SJCRH30 (cell line): ENCODE results near the gene DPRX. TPM values are rescaled to one million over a fixed set of nuclear protein-coding genes. Genes with fewer than 3 reads are reported as not detected.
"Not testable (repeated sequence)": the region's sequence is repeated elsewhere in the genome, so short reads cannot be mapped to it uniquely, and the experiment has no call there.

ENCODE experiments used
- DNase-seq, 2 experiments: peaks; one replicate each; pipeline ENCODE4 v3.0.0-alpha.2; 2015 to 2020
- H3K27ac ChIP-seq: fragments of 250-450 bp; sonication (Bioruptor Pico); 2 replicates; pipeline ENCODE4 v1.5.1; 2020; ENCODE audit warnings: mild to moderate bottlenecking, moderate library complexity
- H3K27me3 ChIP-seq: fragments of 250-450 bp; sonication (Bioruptor Pico); 2 replicates; pipeline ENCODE4 v1.5.1; 2020; ENCODE audit warnings: mild to moderate bottlenecking, moderate library complexity
- H3K36me3 ChIP-seq: fragments of 250-450 bp; sonication (Bioruptor Pico); 2 replicates; pipeline ENCODE4 v1.5.1; 2020; ENCODE audit warnings: mild to moderate bottlenecking, moderate library complexity
- H3K4me1 ChIP-seq: fragments of 250-450 bp; sonication (Bioruptor Pico); 2 replicates; pipeline ENCODE4 v1.5.1; 2020; ENCODE audit warnings: mild to moderate bottlenecking, moderate library complexity
- H3K4me3 ChIP-seq: fragments of 250-450 bp; sonication (Bioruptor Pico); 2 replicates; pipeline ENCODE4 v1.5.1; 2020; ENCODE audit warnings: mild to moderate bottlenecking, moderate library complexity
- H3K9me3 ChIP-seq: fragments of 250-450 bp; sonication (Bioruptor Pico); replicated peaks from 2 replicates; pipeline ENCODE4 v1.5.1; 2020; ENCODE audit warnings: mild to moderate bottlenecking, moderate library complexity
- total RNA-seq: library from RNA; depleted of rRNA; stranded (reverse); fragments of >200 nt; shearing (Covaris generic); gene quantifications from 2 replicates; pipeline ENCODE4 v1.2.3, GENCODE V29; 2014; rRNA removed

Gene DPRX
- total RNA-seq, 1 experiment from 2014 or later: not detected

- DNase-seq: no peak
These were observed 28.8 kb downstream of the DPRX start for GRCh38 chr19:53660584-53660983.

GRCh38 chr19:53662209-53662608 lies 30.4 kb downstream of the DPRX start:
- Histone ChIP-seq H3K27me3 (no peaks in the 10 kb centered on the region), H3K27ac (no peak overlapping the region), H3K4me3 (no peak overlapping the region), H3K9me3 (no peaks in the 10 kb centered on the region), H3K4me1 (no peaks in the 10 kb centered on the region), H3K36me3 (no peaks in the 10 kb centered on the region)
- no peak for DNase-seq

More at GRCh38 chr19:53660584-53660983, 28.8 kb downstream of the DPRX start:
- no peaks in the 10 kb centered on the region for H3K36me3 ChIP-seq
- H3K9me3 ChIP-seq: no peaks in the 10 kb centered on the region
- no peak overlapping the region for H3K4me3 ChIP-seq
- H3K27me3 ChIP-seq: no peaks in the 10 kb centered on the region
- H3K27ac ChIP-seq: no peak overlapping the region
- H3K4me1 ChIP-seq: no peaks in the 10 kb centered on the region

GRCh38 chr19:53664152-53664551 lies 32.4 kb downstream of the DPRX start:
- Histone ChIP-seq H3K4me1 (no peaks in the 10 kb centered on the region), H3K36me3 (no peaks in the 10 kb centered on the region), H3K27ac (no peak overlapping the region), H3K27me3 (no peaks in the 10 kb centered on the region), H3K9me3 (no peaks in the 10 kb centered on the region), H3K4me3 (no peak overlapping the region)
- DNase-seq: no peak

- Histone ChIP-seq H3K4me3 (no peak overlapping the region), H3K9me3 (no peaks in the 10 kb centered on the region), H3K27ac (no peak overlapping the region), H3K27me3 (no peaks in the 10 kb centered on the region), H3K36me3 (no peaks in the 10 kb centered on the region), H3K4me1 (no peaks in the 10 kb centered on the region)
- peak in 1 of 2 experiments; percentile 3 for DNase-seq
These were observed 33.0 kb downstream of the DPRX start for GRCh38 chr19:53664760-53665159.

GRCh38 chr19:53666331-53666730 lies 34.5 kb downstream of the DPRX start:
- H3K9me3 ChIP-seq, DNase-seq, H3K27me3 ChIP-seq, H3K4me3 ChIP-seq, H3K4me1 ChIP-seq, H3K36me3 ChIP-seq, H3K27ac ChIP-seq: not testable (repeated sequence)

- H3K27ac ChIP-seq, H3K36me3 ChIP-seq, H3K4me3 ChIP-seq, H3K27me3 ChIP-seq, H3K4me1 ChIP-seq, DNase-seq, H3K9me3 ChIP-seq: not testable (repeated sequence)
These were observed 37.0 kb downstream of the DPRX start for GRCh38 chr19:53668804-53669203.

- Histone ChIP-seq H3K36me3 (no peaks in the 10 kb centered on the region), H3K27me3 (no peaks in the 10 kb centered on the region), H3K9me3 (no peaks in the 10 kb centered on the region), H3K4me3 (no peak overlapping the region), H3K4me1 (no peaks in the 10 kb centered on the region), H3K27ac (no peak overlapping the region)
- no peak for DNase-seq
These were observed 38.5 kb downstream of the DPRX start for GRCh38 chr19:53670345-53670744.

- Histone ChIP-seq H3K27me3 (no peaks in the 10 kb centered on the region), H3K9me3 (no peaks in the 10 kb centered on the region), H3K4me1 (no peaks in the 10 kb centered on the region), H3K27ac (no peak overlapping the region), H3K36me3 (no peaks in the 10 kb centered on the region), H3K4me3 (no peak overlapping the region)
- DNase-seq: no peak
These were observed 39.9 kb downstream of the DPRX start for GRCh38 chr19:53671663-53672062.

Other genes with a start within 250 kb of the DPRX start
- 14.3 and 15.4 TPM in 2 replicates for gene ZNF765, start 236.8 kb upstream of the DPRX start, total RNA-seq
- 15.7 and 15.8 TPM in 2 replicates for gene ZNF761, start 200.0 kb upstream of the DPRX start, total RNA-seq
- gene ZNF813, start 164.3 kb upstream of the DPRX start, total RNA-seq: 7.3 and 9.2 TPM in 2 replicates
- 13.4 and 20.5 TPM in 2 replicates for gene ZNF331, start 93.9 kb upstream of the DPRX start, total RNA-seq
- gene NLRP12, start 192.3 kb downstream of the DPRX start, total RNA-seq: not detected in 2 replicates
- gene MYADM, start 235.9 kb downstream of the DPRX start, total RNA-seq: 32.5 and 34.1 TPM in 2 replicates